SH-SY5Y (cell line): ENCODE data around the gene SPTSSA.

ENCODE experiments used
- GATA2 ChIP-seq: IDR thresholded peaks from 2 replicates; pipeline ENCODE4 v1.6.1; 2011; ENCODE audit warnings: mild to moderate bottlenecking, low read depth, low read length
- GATA3 ChIP-seq: IDR thresholded peaks from 2 replicates; pipeline ENCODE4 v1.6.1; 2011; ENCODE audit warnings: low read depth, mild to moderate bottlenecking, low read length, moderate library complexity

DNA sequence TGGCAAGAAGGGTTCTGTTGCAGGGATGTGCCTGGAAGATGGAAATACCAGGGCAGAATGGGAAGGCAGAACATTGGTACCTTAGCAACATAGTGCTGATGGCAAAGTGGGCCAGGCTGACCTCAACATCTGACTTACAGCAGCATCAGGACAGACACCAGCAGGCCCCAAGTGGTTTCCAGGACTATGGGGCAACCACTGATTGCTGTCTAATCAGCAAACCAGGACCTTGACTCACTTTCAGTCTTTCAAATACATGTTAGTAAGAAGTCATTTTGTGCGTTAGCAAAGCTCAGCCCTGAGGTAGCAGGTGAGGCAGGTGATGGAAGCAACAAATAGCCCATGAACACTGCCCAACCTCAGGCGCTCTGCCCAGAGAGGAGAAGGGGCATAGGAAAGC is 4.7 kb upstream of the SPTSSA start:
- no peak for TF ChIP-seq GATA3
- TF ChIP-seq GATA2: no peak
